Measurements from ENCODE around the gene CSMD2.

Gene CSMD2

DNA sequence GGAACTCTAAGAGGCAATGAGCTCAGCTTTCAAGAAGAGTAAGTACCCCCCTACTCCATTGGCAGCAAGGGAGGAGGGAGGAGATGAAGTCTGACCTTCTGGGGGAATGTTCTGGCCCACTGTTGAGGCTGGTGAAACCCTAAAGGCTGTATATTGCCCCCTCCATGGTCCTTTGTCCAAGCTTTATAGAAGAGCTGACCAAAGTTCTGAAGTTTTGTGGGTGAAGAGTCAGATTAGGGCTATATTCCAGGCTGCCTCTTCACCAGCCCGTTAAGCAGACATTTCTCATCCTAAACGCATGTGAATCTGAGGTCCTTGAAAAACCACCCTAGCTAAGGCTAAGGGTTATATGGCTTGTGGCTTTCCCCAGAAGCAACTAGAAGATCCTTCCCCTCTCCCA lies 13.0 kb upstream of the CSMD2 start:
- Histone ChIP-seq H3K27me3 (ENCODE audit: control insufficient read depth in 5 of 5, insufficient read depth in 4 of 5, low read length in 5 of 5) (peaks cover 8 to 41% (median 27%) of the 10 kb centered on the region in 5 donors), H3K36me3 (ENCODE audit: control insufficient read depth in 5 of 5, insufficient read depth in 5 of 5, low read length in 5 of 5) (no peaks in the 10 kb centered on the region), H3K27ac (ENCODE audit: low read depth, low read length) (no peak overlapping the region), H3K9ac (ENCODE audit: low read length in 5 of 5) (no peak overlapping the region), H3K4me3 (ENCODE audit: low read depth in 1 of 5, low read length in 5 of 5) (no peak overlapping the region), H3K9me3 (ENCODE audit: control insufficient read depth in 5 of 5, low read length in 5 of 5) (no peaks in the 10 kb centered on the region), H3K4me1 (ENCODE audit: control insufficient read depth in 5 of 5, insufficient read depth in 5 of 5, low read length in 5 of 5) (peaks cover 0 to 6% (median 3%) of the 10 kb centered on the region in 5 donors)

DNA sequence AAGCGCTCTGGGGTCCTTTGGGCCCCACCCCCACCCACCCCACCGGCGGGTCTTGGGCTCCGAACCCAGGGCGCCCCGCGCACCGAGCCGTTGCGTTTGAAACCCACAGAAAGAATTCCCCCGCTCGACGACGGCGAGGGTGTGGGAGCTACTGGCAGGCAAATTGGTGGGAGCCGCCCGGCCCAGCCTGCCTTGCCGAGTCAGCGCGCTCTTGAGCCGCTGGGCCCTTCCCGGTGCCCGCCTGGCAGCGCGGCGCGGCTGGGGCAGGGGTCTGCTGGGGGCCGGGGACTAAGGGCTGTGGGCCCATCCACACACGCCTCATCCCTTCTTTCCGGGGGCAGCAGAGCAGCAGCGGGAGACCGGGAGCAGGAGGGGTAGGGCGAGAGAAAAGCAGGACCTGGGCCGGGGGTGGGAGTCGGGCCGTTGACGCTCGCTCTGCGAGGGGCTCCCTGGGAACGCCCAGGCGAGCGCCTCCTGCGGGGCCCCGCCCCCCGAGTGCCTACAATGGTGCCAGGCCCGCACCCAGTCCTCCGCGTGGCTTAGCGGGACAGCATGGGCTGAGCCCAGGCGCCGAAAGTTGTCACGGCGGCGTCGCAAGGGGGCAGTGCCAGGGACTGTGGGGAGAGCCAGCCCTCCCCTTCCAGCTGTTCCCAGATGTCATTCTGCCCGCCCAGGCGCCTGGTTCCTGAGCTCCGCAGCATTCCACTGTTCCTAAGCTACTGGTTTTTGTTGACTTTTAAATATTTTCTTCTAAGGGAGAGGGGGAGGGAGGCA lies 12.0 kb upstream of the CSMD2 start, which contains the start of gene C1orf94:
C1orf94 (plus strand) TSS at position 78 of the 774 bp plus-strand sequence. CDS start 883 bp downstream, outside the sequence.
- no peak within 1 kb of the TSS for H3K9ac ChIP-seq (ENCODE audit: low read length in 5 of 5)
- H3K36me3 ChIP-seq (ENCODE audit: control insufficient read depth in 5 of 5, insufficient read depth in 5 of 5, low read length in 5 of 5), result no peaks in the 10 kb centered on the region
- H3K9me3 ChIP-seq (ENCODE audit: control insufficient read depth in 5 of 5, low read length in 5 of 5), result no peaks in the 10 kb centered on the region
- no peak within 1 kb of the TSS for H3K27ac ChIP-seq (ENCODE audit: low read depth, low read length)
- H3K4me3 ChIP-seq (ENCODE audit: low read depth in 1 of 5, low read length in 5 of 5), result no peak within 1 kb of the TSS
- peaks cover 8 to 43% (median 27%) of the 10 kb centered on the region in 5 donors for H3K27me3 ChIP-seq (ENCODE audit: control insufficient read depth in 5 of 5, insufficient read depth in 4 of 5, low read length in 5 of 5)
- peaks cover 0 to 6% (median 3%) of the 10 kb centered on the region in 5 donors for H3K4me1 ChIP-seq (ENCODE audit: control insufficient read depth in 5 of 5, insufficient read depth in 5 of 5, low read length in 5 of 5)

DNA sequence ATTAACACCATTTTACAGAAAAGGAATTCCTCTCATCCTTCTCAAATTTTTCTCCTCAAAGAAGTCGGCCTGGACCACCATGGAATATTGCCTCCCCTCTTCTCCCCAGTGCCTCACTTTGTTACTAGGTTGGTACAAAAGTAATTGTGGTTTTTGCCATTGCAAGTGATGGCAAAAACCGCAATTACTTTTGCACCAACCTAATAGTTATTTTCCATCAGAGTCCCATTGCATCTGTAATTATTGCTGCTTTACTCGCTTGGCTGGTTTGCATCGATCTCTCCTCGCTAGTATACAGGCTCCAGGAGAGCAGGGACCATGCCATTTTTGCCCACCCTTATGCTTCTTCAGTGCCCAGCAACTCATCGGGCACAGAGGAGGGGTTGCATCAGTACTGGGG lies 10.7 kb upstream of the CSMD2 start:
- Histone ChIP-seq H3K27me3 (ENCODE audit: control insufficient read depth in 5 of 5, insufficient read depth in 4 of 5, low read length in 5 of 5) (peaks cover 8 to 45% (median 29%) of the 10 kb centered on the region in 5 donors), H3K4me3 (ENCODE audit: low read depth in 1 of 5, low read length in 5 of 5) (no peak overlapping the region), H3K9ac (ENCODE audit: low read length in 5 of 5) (no peak overlapping the region)

DNA sequence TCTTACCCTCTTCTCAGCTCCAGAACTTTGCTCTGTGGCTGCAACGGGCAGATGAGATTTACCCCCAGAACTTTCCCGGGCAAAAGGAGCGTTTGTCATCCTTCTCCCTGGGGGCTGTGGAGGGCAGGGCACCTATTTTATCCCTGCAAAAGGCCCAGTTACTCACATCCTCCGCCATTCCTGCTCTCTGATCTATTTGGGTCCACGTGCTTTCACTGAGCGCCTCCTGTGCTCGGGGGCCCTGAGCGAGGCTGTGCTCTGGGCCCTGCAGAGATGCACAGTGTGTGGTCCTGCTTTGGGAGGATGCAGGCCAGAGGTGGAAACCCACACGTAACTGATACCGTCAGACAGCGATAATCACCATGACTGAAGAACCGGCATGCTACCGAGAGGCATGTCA lies 2.4 kb upstream of the CSMD2 start:
- H3K9ac ChIP-seq (ENCODE audit: low read length in 5 of 5), result no peak overlapping the region
- H3K27me3 ChIP-seq (ENCODE audit: control insufficient read depth in 5 of 5, insufficient read depth in 4 of 5, low read length in 5 of 5), result peaks cover 7 to 51% (median 31%) of the 10 kb centered on the region in 5 donors
- H3K36me3 ChIP-seq (ENCODE audit: control insufficient read depth in 5 of 5, insufficient read depth in 5 of 5, low read length in 5 of 5), result no peaks in the 10 kb centered on the region
- no peak overlapping the region for H3K4me3 ChIP-seq (ENCODE audit: low read depth in 1 of 5, low read length in 5 of 5)
- H3K27ac ChIP-seq (ENCODE audit: low read depth, low read length), result no peak overlapping the region
- H3K9me3 ChIP-seq (ENCODE audit: control insufficient read depth in 5 of 5, low read length in 5 of 5), result no peaks in the 10 kb centered on the region
- peaks cover 0 to 35% (median 29%) of the 10 kb centered on the region in 5 donors for H3K4me1 ChIP-seq (ENCODE audit: control insufficient read depth in 5 of 5, insufficient read depth in 5 of 5, low read length in 5 of 5)

More for the DNA sequence above, 10.7 kb upstream of the CSMD2 start:
- no peaks in the 10 kb centered on the region for H3K9me3 ChIP-seq (ENCODE audit: control insufficient read depth in 5 of 5, low read length in 5 of 5)
- H3K27ac ChIP-seq (ENCODE audit: low read depth, low read length), result no peak overlapping the region
- no peaks in the 10 kb centered on the region for H3K36me3 ChIP-seq (ENCODE audit: control insufficient read depth in 5 of 5, insufficient read depth in 5 of 5, low read length in 5 of 5)
- peaks cover 0 to 6% (median 3%) of the 10 kb centered on the region in 5 donors for H3K4me1 ChIP-seq (ENCODE audit: control insufficient read depth in 5 of 5, insufficient read depth in 5 of 5, low read length in 5 of 5)

GRCh38 chr1:34166625-34167361 lies 1.8 kb upstream of the CSMD2 start:
- peaks cover 0 to 35% (median 29%) of the 10 kb centered on the region in 5 donors for H3K4me1 ChIP-seq (ENCODE audit: control insufficient read depth in 5 of 5, insufficient read depth in 5 of 5, low read length in 5 of 5)
- H3K27ac ChIP-seq (ENCODE audit: low read depth, low read length), result no peak overlapping the region
- no peaks in the 10 kb centered on the region for H3K9me3 ChIP-seq (ENCODE audit: control insufficient read depth in 5 of 5, low read length in 5 of 5)
- no peak overlapping the region for H3K9ac ChIP-seq (ENCODE audit: low read length in 5 of 5)
- H3K36me3 ChIP-seq (ENCODE audit: control insufficient read depth in 5 of 5, insufficient read depth in 5 of 5, low read length in 5 of 5), result no peaks in the 10 kb centered on the region
- peaks cover 7 to 51% (median 33%) of the 10 kb centered on the region in 5 donors for H3K27me3 ChIP-seq (ENCODE audit: control insufficient read depth in 5 of 5, insufficient read depth in 4 of 5, low read length in 5 of 5)
- H3K4me3 ChIP-seq (ENCODE audit: low read depth in 1 of 5, low read length in 5 of 5), result no peak overlapping the region

DNA sequence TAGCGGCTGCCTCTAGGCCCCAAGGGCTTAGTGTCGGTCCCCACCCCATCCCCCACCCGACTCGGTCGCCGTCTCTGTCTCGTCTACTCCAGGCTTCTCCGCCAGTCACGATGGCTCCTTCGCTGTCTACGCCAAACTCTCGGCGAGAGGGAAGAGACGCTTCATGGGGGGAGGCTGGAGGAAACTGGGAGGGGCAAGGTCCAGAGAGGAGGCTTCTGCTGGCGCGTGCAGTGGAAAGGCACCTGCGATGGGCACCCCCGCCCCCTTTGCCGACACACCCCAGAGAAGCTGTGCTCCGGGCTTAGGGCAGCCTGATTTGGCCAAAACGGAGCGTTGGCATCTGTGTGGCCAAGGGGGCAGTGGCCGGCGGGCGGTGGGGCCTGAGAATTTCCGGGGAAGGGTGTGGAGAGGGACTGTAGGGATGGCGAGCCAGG lies 1.2 kb upstream of the CSMD2 start:
- H3K9ac ChIP-seq (ENCODE audit: low read length in 5 of 5), result no peak overlapping the region
- peaks cover 7 to 51% (median 33%) of the 10 kb centered on the region in 5 donors for H3K27me3 ChIP-seq (ENCODE audit: control insufficient read depth in 5 of 5, insufficient read depth in 4 of 5, low read length in 5 of 5)
- H3K9me3 ChIP-seq (ENCODE audit: control insufficient read depth in 5 of 5, low read length in 5 of 5), result no peaks in the 10 kb centered on the region
- peaks cover 0 to 35% (median 29%) of the 10 kb centered on the region in 5 donors for H3K4me1 ChIP-seq (ENCODE audit: control insufficient read depth in 5 of 5, insufficient read depth in 5 of 5, low read length in 5 of 5)
- H3K27ac ChIP-seq (ENCODE audit: low read depth, low read length), result no peak overlapping the region
- H3K4me3 ChIP-seq (ENCODE audit: low read depth in 1 of 5, low read length in 5 of 5), result no peak overlapping the region
- H3K36me3 ChIP-seq (ENCODE audit: control insufficient read depth in 5 of 5, insufficient read depth in 5 of 5, low read length in 5 of 5), result no peaks in the 10 kb centered on the region

DNA sequence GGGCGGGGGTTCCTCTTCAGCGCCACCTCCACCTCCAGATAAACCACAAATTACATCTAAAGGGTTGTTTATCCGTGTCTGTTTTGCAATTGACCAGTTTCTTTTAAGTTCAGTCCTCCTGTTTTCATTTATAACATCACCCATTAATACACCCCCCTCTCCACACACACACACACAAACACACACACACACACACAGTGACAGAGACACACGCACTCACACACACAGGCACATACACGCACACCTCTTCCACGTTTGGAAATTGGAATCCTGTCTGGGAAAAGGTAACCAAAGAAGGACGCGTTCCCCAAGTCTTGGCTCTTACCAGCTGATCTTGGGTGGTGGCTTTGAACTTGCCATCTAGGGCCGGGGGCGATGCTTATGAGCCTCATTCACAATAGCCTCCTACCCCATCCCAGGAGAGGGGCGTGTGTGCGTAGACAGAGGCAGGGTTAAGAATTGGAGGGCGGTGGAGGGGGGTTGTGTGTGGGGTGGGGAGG lies 442 bp upstream of the CSMD2 start:
- Histone ChIP-seq H3K27ac (ENCODE audit: low read depth, low read length) (no peak overlapping the region), H3K4me3 (ENCODE audit: low read depth in 1 of 5, low read length in 5 of 5) (peak overlapping the region in 1 of 5 donors; percentile 54), H3K27me3 (ENCODE audit: control insufficient read depth in 5 of 5, insufficient read depth in 4 of 5, low read length in 5 of 5) (peaks cover 7 to 49% (median 35%) of the 10 kb centered on the region in 5 donors), H3K4me1 (ENCODE audit: control insufficient read depth in 5 of 5, insufficient read depth in 5 of 5, low read length in 5 of 5) (peaks cover 0 to 35% (median 29%) of the 10 kb centered on the region in 5 donors), H3K9ac (ENCODE audit: low read length in 5 of 5) (no peak overlapping the region), H3K36me3 (ENCODE audit: control insufficient read depth in 5 of 5, insufficient read depth in 5 of 5, low read length in 5 of 5) (no peaks in the 10 kb centered on the region), H3K9me3 (ENCODE audit: control insufficient read depth in 5 of 5, low read length in 5 of 5) (no peaks in the 10 kb centered on the region)

GRCh38 chr1:34163792-34164731 lies 968 bp downstream of the CSMD2 start:
- Histone ChIP-seq H3K4me1 (ENCODE audit: control insufficient read depth in 5 of 5, insufficient read depth in 5 of 5, low read length in 5 of 5) (peaks cover 0 to 35% (median 29%) of the 10 kb centered on the region in 5 donors), H3K27ac (ENCODE audit: low read depth, low read length) (no peak overlapping the region), H3K36me3 (ENCODE audit: control insufficient read depth in 5 of 5, insufficient read depth in 5 of 5, low read length in 5 of 5) (no peaks in the 10 kb centered on the region), H3K27me3 (ENCODE audit: control insufficient read depth in 5 of 5, insufficient read depth in 4 of 5, low read length in 5 of 5) (peaks cover 7 to 57% (median 42%) of the 10 kb centered on the region in 5 donors), H3K4me3 (ENCODE audit: low read depth in 1 of 5, low read length in 5 of 5) (peak overlapping the region; percentile 45 to 59 (median 57)), H3K9me3 (ENCODE audit: control insufficient read depth in 5 of 5, low read length in 5 of 5) (no peaks in the 10 kb centered on the region), H3K9ac (ENCODE audit: low read length in 5 of 5) (peak overlapping the region in 1 of 5 donors; percentile 19)

All from subcutaneous abdominal adipose tissue (tissue), 5 donors.